ENCODE data around the gene LRRC57. TPM values are rescaled to one million over a fixed set of nuclear protein-coding genes. Genes with fewer than 3 reads are reported as not detected.

Gene LRRC57
- total and polyA plus RNA-seq, 2 of the 13 experiments (the other 11 are each of a cell fraction or from before 2014, with no cell fraction given): 5.8 to 14.8 TPM

DNA sequence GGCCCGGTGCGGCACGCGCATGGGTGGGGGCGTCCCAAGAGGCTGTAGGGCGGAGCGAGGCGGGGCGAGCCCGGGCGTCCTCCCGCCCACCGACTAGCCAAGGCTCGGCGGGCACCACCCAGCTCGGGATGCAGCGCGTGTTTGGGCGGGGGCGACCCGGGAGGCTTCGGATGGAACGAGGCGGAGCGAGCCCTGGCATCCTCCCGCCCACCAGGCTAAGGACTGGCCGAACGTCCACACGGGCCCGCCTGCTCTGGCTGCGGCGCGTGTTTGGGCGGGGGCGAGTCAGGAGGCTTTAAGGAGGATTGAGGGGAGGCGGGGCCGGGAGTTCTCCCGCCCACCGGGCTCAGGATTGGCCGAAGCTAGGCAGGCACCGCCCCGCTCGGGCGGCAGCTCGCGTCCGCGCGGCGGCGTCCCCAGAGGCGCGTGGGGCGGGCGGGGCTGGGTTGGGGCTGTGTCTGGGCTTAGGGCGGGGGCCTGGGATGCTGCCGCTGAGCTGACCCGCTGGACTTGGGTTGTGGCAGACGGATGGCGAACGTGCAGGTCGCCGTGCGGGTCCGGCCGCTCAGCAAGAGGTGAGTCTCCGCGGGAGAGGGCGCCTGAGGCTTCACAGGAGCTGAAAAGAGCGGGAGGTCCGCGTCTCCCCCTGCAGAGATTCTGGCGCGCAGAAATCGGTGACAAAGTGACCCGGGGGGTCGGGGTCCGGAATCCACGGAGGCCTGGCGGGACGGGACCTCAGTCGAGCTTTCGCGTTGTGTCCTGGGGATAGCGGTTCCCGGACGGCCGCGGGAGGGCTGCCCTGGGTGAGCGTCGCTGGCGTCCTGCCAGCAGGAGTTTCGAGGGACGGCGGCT lies 26.8 kb upstream of the LRRC57 start, which contains the start of gene STARD9 (continued):
- TF ChIP-seq NR2F6 (IDR thresholded peaks at IDR 0.05): no peak
- no peak for TF ChIP-seq NR2F6 (CRISPR knock-in tag; IDR thresholded peaks at IDR 0.05)
- TF ChIP-seq, protein P1, sequence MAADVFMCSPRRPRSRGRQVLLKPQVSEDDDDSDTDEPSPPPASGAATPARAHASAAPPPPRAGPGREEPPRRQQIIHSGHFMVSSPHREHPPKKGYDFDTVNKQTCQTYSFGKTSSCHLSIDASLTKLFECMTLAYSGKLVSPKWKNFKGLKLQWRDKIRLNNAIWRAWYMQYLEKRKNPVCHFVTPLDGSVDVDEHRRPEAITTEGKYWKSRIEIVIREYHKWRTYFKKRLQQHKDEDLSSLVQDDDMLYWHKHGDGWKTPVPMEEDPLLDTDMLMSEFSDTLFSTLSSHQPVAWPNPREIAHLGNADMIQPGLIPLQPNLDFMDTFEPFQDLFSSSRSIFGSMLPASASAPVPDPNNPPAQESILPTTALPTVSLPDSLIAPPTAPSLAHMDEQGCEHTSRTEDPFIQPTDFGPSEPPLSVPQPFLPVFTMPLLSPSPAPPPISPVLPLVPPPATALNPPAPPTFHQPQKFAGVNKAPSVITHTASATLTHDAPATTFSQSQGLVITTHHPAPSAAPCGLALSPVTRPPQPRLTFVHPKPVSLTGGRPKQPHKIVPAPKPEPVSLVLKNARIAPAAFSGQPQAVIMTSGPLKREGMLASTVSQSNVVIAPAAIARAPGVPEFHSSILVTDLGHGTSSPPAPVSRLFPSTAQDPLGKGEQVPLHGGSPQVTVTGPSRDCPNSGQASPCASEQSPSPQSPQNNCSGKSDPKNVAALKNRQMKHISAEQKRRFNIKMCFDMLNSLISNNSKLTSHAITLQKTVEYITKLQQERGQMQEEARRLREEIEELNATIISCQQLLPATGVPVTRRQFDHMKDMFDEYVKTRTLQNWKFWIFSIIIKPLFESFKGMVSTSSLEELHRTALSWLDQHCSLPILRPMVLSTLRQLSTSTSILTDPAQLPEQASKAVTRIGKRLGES (CRISPR knock-in tag; IDR thresholded peaks at IDR 0.05; ENCODE audit: borderline replicate concordance): no peak
- TF ChIP-seq, protein P2, sequence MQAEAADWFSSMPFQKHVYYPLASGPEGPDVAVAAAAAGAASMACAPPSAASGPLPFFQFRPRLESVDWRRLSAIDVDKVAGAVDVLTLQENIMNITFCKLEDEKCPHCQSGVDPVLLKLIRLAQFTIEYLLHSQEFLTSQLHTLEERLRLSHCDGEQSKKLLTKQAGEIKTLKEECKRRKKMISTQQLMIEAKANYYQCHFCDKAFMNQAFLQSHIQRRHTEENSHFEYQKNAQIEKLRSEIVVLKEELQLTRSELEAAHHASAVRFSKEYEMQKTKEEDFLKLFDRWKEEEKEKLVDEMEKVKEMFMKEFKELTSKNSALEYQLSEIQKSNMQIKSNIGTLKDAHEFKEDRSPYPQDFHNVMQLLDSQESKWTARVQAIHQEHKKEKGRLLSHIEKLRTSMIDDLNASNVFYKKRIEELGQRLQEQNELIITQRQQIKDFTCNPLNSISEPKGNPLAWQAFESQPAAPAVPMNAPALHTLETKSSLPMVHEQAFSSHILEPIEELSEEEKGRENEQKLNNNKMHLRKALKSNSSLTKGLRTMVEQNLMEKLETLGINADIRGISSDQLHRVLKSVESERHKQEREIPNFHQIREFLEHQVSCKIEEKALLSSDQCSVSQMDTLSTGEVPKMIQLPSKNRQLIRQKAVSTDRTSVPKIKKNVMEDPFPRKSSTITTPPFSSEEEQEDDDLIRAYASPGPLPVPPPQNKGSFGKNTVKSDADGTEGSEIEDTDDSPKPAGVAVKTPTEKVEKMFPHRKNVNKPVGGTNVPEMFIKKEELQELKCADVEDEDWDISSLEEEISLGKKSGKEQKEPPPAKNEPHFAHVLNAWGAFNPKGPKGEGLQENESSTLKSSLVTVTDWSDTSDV (CRISPR knock-in tag; IDR thresholded peaks at IDR 0.05): peak; percentile 77; the same call in 1 of the 2 replicates
- peak; percentile 76; the same call in 1 of the 2 replicates for TF ChIP-seq MXD4 (CRISPR knock-in tag; IDR thresholded peaks at IDR 0.05)
- TF ChIP-seq, protein P3, sequence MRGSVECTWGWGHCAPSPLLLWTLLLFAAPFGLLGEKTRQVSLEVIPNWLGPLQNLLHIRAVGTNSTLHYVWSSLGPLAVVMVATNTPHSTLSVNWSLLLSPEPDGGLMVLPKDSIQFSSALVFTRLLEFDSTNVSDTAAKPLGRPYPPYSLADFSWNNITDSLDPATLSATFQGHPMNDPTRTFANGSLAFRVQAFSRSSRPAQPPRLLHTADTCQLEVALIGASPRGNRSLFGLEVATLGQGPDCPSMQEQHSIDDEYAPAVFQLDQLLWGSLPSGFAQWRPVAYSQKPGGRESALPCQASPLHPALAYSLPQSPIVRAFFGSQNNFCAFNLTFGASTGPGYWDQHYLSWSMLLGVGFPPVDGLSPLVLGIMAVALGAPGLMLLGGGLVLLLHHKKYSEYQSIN (CRISPR knock-in tag; IDR thresholded peaks at IDR 0.05; ENCODE audit: borderline replicate concordance): no peak
- TF ChIP-seq RFXAP (CRISPR knock-in tag; IDR thresholded peaks at IDR 0.05; ENCODE audit: borderline replicate concordance): no peak
- TF ChIP-seq ZNF224 (CRISPR knock-in tag; IDR thresholded peaks at IDR 0.05): 0 out of 2 replicates have a peak, but pooled peaks have one; percentile 53
- TF ChIP-seq, protein P4, sequence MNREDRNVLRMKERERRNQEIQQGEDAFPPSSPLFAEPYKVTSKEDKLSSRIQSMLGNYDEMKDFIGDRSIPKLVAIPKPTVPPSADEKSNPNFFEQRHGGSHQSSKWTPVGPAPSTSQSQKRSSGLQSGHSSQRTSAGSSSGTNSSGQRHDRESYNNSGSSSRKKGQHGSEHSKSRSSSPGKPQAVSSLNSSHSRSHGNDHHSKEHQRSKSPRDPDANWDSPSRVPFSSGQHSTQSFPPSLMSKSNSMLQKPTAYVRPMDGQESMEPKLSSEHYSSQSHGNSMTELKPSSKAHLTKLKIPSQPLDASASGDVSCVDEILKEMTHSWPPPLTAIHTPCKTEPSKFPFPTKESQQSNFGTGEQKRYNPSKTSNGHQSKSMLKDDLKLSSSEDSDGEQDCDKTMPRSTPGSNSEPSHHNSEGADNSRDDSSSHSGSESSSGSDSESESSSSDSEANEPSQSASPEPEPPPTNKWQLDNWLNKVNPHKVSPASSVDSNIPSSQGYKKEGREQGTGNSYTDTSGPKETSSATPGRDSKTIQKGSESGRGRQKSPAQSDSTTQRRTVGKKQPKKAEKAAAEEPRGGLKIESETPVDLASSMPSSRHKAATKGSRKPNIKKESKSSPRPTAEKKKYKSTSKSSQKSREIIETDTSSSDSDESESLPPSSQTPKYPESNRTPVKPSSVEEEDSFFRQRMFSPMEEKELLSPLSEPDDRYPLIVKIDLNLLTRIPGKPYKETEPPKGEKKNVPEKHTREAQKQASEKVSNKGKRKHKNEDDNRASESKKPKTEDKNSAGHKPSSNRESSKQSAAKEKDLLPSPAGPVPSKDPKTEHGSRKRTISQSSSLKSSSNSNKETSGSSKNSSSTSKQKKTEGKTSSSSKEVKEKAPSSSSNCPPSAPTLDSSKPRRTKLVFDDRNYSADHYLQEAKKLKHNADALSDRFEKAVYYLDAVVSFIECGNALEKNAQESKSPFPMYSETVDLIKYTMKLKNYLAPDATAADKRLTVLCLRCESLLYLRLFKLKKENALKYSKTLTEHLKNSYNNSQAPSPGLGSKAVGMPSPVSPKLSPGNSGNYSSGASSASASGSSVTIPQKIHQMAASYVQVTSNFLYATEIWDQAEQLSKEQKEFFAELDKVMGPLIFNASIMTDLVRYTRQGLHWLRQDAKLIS (CRISPR knock-in tag; IDR thresholded peaks at IDR 0.05): no peak
- no peak; the same call in 1 of the 2 replicates for TF ChIP-seq ZNF460 (CRISPR knock-in tag; IDR thresholded peaks at IDR 0.05; ENCODE audit: borderline replicate concordance)
- no peak for TF ChIP-seq ZSCAN30 (CRISPR knock-in tag; IDR thresholded peaks at IDR 0.05)
- TF ChIP-seq ZNF552 (CRISPR knock-in tag; IDR thresholded peaks at IDR 0.05; ENCODE audit: borderline replicate concordance): peak; percentile 44; the same call in 1 of the 2 replicates

Data from HepG2 (cell line).